Stimulated activated CD4-positive, alpha-beta T cell treated with anti-CD3 and anti-CD28 coated beads, Interleukin-4, amount 100 ng/mL, for 24 hours (primary cell): ENCODE results near the gene ZXDC.

Source experiments
- DNase-seq: peaks from one replicate; pipeline ENCODE4 v3.0.0-alpha.2; 2020

ZXDC gene

DNA sequence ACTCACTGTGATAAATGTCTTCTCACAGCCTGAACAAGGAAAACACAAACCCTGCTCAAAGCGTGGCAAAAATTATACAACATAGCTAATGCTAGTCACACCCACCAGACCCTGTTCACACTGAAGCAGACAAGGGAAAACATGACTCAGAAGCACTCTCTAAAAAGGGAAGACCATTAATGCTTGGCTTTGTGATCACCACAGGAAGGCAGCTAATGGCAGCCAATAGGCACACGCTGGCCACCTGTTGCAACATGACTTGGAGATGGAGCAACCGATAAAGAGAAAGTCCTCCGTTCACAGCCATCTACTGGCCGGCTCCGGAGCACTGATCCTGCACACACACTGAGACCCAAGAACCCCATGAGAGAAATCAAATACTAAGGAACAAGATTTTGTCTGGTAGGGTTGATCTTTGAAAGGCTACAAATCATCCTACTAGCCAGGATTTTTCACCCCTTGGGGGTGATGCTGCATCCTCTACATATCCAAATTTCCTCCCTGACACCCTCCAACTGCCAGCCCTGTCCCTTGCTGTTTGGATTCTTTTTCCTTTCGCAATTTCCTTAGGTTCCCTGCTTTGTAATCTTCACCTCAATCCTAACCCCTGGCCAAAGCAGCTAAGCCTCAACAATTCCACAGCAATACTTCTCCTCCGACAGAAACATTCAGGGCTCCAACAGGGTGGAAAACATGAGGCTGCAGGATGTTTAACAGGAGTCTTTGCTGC, 3.2 kb downstream of the ZXDC start:
- no peak for DNase-seq

DNA sequence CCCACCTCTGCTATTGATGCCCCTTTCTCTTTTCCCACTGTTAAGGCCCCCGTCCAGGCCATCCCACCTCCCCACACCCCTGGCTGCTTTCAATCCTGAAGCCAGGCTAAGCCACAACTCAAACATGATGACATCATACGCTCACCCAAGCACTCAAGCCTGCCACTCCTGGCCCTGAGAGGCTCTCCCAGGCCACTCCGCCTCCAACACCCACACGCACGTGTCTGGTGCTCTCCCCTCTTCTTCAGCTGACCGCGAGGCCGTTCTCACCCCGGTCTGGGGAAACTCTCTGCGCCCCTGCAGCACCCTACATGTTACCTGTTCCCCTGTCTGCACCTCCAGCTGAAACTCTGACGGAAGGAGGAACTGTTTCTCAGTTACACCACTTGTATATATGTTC, 6.2 kb downstream of the ZXDC start:
- no peak for DNase-seq

DNA sequence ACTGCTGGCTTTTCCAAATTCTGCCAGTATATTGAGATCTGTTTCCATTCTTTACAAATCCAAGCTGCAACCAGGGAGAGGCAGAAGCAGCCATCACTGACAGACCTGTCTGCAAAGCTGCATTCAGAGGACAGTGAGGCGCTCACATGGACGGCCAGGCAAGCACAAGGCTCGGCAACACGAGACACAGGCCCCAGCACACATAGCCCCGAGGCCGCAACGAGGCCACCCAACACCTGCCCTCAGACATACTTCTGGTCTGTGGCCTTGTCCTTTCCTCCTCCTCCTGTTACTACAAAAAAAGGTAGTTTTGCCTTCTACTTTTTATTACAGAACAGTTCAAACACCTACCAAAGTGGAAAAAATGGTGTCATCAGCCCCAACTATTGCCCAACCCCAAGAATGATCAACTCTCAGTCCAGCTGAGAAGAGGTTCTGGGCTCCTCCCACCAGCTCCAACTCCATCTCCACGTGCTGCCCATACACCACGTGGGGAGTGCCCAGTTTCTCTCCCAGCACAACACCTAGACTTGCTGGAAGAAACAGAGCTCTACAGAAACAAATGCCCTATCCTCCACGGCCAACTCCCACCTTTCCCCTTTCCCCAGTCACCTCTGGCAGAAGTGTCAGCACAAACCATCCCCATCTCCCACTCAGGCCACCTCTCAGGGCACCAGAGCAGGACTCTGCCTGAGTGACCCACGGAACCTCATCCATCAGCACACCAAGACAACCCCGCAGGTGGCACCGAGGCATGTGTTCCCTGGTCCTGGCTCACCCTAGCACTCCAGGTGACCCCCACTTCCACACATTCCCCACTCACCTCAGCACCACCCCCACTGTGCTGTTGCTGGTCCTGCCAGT, 7.4 kb downstream of the ZXDC start:
- no peak for DNase-seq

DNA sequence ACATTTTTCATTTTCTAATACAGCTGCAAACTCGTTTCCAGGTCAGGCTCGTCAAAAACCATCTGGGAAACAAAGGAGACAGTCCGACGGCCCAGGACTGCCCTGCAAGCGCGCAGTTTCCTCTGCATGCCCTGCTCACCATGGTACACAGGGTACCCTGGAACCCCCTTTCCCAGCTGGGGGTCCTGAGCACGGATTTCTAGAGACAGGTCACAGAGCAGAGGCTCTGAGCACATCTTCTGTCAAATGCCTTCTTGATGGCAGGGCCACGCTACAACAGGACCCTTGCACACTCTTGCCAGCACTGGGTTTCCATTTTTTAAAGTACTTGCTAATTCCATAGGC, 8.1 kb downstream of the ZXDC start:
- DNase-seq = no peak

DNA sequence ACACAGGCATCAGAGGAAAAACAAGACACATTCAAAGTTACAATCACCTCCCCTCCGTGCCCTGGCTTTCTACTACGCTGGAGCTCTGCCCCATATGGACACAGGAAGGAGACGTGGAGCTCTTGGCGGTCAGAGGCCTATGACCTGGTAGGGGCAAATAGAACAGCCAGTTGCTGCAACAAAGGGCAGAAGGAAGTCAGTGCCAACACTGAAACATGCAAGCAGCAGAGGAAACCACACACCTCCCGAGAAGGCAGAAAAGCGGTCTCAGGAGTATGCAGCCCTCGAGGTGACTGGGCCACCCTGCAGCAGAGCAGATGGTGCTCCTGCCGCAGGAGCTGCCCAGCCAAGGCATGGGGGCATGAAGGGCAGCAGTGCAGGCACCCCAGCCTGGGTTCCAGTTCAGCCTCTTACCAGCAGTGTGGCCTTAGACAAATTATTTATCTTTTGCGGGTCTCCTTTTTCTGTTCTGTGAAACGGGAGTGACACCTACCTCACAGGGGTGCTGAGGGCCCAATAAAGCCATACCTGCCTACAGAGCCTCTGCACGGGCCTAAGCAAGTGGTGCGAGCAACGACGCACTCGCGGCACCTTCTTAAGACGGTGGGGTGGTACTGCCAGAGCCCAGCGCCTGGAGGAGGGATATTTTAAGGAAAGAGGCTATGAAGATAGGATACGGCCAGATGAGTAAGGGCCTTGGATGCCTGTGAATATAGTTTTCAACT, 8.6 kb downstream of the ZXDC start:
- no peak for DNase-seq

DNA sequence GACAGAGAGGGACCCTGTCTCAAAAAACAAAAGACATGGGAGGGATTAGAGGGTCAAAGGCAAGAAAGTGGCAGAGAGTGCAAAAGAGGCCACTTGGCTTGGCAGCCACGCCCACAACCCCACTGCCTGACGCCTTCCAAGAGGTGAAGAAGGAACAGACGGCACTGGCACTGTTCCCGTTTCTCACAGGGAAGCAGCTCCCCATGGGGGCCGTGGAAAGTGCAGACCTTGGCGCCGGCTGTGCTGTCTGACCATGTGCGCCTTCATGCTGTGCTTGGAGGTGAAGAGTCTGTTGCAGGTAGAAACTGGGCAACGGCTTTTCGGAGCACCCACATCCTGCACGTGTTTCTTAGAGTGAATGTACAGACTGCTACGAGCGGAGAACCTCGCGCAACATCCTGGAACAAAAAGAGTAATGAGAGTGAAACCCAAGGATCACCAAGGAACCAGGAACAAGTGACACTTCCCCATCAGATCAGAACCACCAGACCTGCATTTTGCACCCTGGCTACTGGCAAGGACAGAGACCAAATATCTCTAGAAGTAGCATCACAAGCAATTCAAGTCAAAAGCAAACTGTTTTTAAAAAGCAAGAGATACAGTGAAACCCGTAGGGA, 9.7 kb downstream of the ZXDC start:
- no peak for DNase-seq

DNA sequence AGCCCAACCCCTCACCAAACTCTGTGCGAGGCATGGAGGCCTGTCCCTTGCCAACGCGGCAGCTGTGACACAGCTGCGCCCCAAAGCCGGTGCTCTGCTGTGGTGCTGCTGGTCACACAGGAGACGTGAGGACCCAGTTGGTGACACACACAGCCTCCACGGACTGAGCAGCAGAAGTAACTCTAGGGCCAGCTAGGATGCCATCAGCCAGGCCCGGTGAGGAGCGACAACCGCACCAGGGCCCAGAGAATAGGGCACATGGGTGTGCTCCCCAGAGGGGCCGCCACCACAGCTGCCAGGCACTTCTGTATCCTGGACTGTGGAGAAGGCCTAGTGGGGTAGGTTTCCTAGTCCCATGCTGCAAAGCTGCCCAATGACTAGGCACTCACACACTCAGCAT, 10.7 kb downstream of the ZXDC start:
- DNase-seq = no peak

DNA sequence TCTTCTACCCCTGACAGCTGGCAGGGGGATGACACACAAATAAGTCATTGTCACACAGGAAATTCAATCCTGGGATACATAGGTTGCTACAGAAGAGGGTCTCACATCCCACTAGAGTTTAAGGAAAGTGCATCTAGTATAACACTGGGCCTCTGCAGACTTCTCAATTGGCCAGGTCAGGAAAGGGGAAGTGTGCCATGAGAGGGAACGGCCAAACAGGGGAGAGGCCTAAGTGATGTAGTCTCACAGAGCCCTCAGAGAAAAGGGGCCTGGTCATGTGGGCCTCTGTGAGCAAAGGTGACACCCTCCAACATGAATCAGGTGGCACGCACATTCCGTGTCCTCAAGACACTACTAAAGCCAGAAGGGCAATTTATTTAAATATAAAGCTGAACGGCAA, 11.2 kb downstream of the ZXDC start:
- no peak for DNase-seq

DNA sequence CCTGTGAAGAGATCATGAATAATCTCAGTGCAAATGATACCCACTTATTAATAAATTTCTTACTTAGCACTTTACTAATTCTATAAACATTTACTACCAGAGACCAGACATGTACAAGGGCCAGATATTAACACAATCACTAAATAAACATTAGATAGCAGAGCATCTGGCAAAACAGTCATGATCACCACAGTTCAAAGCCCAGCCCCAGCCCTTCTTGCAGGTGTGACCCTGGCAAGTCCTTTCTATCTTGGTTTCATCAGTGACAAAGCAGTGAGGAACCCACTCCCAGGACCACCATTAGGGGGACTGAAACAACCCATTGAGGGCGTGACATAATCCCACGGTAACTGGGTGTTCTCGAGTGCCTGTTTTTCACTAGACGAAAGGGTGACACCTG, 11.6 kb downstream of the ZXDC start:
- DNase-seq = no peak

DNA sequence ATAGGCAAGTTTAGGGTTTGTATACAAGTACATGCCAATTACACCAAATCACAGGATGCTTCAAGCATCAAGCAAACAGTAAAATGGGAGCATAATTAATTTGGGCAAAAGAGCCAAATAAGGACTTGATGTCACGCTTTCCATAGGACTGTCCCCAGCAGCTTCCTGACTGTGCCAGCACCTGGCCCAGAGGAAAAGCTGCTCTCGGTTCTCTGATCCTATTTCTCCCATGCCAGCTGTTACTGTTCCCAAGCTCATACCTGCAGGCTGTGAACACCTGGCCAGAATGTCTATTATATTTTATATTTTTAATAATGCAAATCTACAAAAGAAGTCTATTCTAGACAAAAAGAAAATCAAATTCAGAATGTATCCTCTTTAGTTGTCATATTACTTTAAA, 12.2 kb downstream of the ZXDC start:
- no peak for DNase-seq

DNA sequence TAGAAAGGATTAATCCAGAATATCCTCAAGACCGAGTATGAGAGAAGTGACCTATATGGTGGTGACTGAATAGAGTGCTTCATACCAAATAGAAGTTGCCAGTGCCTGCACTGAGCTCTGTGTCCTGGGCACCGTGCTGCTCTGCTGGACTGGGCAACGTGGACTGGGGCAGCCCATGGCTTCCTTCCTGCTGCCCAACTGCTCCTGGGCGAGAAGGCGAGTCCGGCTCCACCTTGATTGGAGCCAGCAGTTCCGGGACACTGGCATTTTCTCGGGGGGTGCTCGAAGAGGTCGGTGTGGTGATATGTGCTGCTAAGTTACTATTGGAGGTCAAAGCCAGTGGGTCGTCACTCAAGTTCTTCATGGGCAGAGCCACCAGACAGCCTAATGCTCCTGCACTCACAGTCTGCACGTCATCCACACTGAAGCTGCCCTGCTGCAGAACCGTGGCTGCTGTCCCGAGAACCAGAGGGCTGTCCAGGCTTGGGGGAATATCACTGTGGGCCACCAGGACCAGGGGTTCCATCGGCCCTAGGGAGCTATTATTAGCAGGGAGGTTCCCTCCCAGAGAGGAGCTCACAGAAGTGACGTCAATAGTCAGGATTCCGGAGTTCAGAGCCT, 14.1 kb downstream of the ZXDC start:
- no peak for DNase-seq

DNA sequence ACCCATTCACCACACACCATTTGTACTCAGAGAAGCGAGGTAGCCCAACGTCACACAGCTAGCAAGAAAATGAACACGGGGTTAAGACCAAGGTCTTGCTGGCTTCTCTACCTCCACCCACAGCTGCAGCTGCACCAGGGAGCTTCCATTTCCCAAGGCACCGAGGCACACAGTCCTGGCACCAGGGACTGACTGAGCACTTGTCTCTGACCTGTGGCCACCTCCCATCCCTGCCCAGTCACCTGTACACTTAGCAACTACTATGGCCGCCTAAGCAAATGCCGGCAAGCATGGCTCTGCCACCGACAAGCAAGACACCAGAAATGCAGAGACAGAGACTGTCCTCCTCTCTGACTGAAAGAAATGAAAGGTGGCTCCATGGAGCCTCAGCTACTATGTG, 15.3 kb downstream of the ZXDC start:
- no peak for DNase-seq

DNA sequence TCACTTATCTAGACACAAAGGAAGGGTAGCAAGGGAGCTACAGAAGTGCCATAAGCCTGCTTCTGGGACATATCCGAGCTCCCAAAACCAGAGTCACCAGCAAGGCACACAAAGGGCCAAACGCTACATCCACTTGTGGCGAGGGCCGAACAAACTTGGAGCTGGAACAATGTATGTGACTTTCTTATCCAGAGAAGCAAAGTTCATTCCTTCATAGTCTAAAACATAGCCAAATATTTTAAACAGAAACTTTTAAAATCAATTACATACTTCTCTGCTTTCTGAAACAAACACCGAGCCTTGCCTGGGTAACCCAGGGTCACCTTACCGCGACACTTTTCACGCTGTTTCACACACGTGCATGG, 15.9 kb downstream of the ZXDC start:
- DNase-seq = no peak

DNA sequence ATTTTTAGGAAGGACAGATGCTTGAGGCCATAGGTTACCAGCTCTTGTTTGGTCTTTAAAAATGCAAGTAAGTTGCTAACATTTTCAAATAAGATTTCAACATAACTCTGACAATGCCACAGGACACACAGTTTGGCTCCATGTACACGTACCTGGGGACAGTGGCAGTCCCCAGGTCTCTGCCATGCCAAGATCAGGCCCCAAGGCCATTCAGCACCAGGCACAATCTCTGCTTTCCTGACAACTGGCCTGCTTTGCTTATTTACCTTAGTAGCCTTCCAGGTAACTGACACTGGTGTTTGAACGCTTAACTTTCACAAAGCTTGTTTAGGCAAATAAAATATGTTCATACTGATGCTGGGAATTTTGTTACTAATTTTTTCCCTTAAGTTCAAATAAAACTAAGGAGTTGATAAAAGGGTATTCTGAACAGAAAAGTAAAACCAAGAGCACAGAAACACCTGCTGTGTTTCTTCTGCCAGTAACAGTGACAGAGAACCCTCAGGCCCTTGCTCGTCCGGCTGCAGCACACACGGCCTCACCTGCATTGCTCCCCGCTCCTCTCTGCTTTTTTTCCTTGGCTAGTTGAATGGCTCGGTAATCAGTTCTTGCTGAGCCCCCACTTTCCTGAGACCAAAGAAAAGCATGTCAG, 16.5 kb downstream of the ZXDC start:
- no peak for DNase-seq

DNA sequence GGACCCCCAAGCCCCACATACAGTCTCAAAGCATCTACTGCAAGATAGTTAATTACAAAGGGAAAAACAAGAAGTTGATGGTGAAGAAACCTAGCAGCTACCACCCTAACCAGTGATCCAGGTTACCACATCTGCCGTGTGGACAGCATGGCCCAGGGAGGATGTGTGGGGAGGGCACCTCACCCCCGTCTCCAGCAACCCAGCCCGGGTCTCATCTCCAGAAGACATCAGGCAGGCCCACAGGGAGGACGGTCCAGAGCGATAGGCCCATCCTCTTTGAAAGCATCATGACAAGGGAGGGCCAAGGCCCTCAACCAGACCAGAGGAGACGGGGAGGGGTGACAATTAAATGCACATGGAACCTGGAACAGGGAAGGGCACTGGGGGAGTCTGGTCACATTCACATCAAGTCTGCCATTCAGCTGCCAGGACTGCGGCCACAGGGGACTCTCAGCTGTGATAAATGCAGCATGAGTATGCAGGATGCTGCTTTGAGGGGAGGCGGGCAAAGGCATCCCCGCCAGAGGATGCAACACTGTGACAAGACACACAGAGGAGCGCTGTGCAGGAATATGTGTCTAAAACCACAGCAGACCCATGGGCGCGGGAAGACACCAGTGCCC, 18.8 kb downstream of the ZXDC start:
- DNase-seq = no peak

DNA sequence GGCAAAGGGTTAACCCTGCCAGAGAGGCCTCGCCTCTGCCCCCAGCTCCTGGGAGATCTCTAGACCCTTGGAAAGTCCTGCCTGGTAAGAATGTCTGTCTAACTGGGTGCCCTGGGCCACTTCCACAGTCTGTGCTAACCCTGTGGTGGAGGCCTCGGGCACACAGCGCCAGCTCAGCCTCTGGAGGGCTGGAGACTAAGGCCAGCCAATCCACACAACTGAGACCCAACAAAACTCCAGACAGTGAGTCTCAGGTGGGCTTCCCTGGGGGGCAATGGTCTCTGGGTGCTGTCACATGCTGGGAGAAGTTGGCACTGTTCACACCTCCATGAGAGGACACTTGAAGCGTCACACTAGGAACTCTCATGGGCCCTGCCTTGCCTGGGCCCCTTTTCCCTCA, 19.5 kb downstream of the ZXDC start:
- DNase-seq = no peak

DNA sequence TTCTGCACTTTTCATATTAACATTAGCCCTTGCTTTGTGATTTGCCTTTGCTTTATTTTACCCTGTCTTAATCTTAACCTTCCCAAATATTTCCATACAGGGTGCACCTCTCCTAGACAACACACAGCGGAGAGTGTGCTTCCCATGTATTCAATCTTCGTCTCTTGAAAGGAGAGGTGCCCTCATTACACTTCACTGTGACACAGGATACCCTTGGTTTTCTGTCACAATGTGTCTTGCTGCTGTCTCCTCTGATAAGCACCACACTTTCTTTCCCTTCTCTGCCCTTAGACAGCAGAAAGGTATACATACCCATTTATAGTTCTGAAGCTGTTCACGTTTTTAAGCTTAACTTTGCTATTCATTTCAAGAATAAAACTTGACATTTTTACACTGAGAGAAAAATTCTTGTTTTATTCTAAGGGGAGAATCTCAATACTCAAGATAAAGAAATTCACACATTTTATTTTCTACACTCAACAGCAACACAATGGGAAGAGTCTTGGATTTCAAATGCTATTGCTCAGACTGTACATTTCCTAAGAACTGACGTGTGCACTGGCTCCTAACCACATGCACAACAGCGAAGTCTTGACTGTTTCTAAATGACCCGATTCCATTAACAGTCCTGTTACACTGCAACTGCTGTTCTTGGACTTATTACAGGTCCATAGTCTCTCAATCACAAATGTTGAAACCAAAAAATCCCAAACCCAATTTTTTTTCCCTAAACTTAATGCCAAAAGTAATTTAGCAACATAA, 21.1 kb downstream of the ZXDC start:
- DNase-seq = no peak

DNA sequence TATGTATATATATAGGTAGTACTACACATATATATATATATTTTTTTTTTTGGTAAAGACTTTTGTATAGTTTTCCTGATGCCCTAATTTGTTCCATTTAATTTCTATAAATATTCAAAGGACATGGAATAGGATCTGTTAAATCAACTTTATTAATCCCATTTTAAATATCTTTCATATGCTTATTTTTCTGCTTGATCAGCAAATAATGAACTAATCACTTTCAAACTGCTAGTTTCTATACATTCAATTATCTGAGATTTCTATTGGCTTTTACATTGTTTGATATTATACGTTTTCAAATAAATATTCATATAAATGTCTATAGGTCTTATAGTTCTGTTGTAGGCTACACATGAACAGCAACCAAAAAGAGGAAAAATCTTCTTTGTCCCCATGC, 21.7 kb downstream of the ZXDC start:
- no peak for DNase-seq

DNA sequence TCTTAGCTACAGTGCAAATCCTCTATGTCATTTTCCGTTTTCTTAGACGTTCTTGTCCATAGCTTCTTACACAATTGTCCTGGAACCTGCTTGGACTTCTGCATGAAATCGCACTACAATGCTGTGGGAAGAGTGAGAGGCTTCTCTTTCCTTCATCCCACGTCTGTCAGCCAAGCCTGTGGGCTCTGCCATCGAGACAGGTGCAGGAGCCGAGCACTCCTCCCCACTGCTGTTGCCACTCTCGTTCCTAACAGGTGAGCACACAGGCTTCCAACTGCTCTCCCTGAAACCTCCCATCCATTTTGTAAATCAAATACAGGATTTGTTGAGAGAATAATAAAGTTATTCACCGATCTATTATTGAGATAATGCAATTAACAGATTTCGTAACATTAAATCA, 23.5 kb downstream of the ZXDC start:
- DNase-seq = no peak

DNA sequence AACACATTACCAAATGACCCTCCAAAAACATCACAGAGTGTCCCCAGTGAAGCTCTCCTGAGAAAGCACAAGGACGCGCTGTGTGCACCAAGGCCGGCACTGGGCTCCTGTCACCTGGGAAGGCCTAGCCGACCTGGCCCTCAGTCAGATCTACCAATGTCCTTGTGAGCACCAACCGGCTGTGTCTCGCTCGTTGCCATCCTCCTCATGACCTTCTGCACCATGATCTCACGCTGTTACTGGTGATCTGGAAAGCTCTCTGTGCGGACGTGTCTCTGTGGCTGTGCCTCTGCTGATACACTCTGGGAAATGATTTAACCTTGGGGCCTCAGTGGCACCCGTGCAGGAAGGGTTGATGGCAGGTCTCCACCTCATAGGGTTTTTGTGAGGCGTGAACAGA, 24.2 kb downstream of the ZXDC start:
- no peak for DNase-seq

DNA sequence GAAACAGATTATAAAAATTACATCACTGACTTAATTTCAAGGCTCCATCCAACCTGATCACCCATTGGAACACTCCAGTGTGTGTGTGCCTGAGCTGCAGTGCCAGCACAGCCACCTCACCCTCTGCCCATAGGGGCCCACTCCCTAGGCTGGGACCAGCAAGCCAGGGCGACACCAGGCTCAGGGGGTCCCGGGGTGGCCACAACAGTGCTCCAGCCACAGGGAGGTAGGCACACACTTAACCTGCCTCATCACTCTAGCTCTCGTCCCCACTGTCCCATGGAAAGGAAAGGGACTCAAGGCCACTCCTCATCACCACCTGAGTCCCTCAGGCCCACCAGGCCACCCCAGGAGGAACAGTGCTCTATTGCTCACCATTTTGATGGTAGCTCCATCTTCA, 24.9 kb downstream of the ZXDC start:
- DNase-seq = no peak
